ENCODE measurements around the gene GALNT17.

The GALNT17 gene

GRCh38 chr7:71486856-71487628 lies 355.1 kb downstream of the GALNT17 start:
- in situ Hi-C loops (cut with MboI; ENCODE audit: low sequenced_read_pairs): no loop called here

GRCh38 chr7:71488308-71488707 lies 356.4 kb downstream of the GALNT17 start:
- in situ Hi-C loops (cut with MboI; ENCODE audit: low sequenced_read_pairs): no loop called here

DNA sequence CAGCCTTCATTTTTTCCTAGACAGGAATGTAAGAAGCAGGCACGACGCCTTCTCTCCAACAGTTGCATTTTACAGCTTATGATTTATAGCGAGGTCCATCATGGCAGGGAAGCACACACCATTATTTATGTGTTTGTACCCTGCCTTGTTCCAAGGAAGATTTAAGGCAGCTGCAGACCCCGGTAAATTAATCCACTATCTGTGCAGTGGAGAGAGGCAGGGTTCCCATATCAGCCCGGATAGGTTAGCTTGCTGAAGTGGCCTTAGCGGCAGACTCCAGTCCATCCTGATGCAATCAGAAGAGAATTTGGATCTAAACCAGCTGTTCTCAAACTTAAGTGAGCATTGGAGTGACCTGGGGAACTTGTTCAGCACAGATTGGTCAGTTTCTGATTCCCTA lies 359.4 kb downstream of the GALNT17 start:
- in situ Hi-C loops (cut with MboI; ENCODE audit: low sequenced_read_pairs): no loop called here

DNA sequence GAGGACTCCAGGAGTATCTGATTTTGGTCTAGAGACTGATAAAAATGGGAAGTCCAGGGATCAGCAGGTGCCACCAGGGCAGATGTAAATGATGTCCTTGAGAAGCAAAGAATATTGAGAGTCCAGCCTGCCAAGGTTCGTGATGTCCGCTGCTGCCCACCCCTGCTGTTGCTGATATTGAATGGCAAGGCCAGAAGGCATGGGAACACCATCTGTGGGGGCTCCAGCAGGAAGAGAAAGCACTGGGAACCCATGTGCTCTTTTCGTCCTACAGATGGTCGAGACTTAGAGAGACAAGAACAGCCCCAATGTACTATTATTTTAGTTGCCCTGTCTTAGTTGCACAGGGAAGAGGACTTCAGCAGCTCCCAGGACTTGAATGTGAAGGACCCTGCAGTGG lies 363.9 kb downstream of the GALNT17 start:
- in situ Hi-C loops (cut with MboI; ENCODE audit: low sequenced_read_pairs): no loop called here

- in situ Hi-C loops (cut with MboI; ENCODE audit: low sequenced_read_pairs): no loop called here
Observed at GRCh38 chr7:71497256-71497946, 365.5 kb downstream of the GALNT17 start.

GRCh38 chr7:71498381-71498780 lies 366.4 kb downstream of the GALNT17 start:
- in situ Hi-C loops (cut with MboI; ENCODE audit: low sequenced_read_pairs): no loop called here

DNA sequence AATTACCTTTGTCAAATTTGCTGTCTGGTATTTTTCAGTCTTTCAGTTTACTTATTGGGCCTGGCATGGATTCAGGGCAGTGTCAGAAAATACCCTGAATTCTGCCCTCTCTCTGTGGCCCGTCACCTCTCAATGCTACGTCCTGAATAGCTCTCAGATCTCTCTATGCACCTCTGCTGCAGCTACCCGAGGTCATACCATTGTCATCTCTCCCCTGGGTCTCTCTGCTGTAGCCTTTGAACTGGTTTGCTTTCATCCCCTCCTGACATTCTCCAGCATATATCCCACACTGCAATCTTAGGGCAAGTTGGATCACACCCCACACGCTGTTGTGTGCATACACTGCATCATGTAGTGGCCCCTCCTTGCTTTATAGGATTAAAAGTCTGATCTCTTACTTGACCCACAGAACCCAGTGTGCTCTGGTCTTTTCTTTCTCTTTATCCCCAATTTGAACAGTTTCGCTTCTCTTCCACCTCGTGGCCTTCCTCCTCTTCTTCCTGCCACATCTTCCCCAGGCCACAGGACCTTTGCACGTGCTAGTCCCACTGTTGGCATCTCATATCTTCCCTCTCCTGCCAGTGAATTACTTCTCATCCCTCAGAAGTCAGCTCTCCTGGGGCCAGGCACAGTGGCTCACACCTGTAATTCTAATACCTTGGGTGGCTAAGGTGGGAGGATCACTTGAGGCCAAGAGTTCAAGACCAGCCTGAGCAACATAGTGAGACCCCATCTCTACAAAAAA lies 372.9 kb downstream of the GALNT17 start:
- in situ Hi-C loops (cut with MboI; ENCODE audit: low sequenced_read_pairs): no loop called here

- in situ Hi-C loops (cut with MboI; ENCODE audit: low sequenced_read_pairs): no loop called here
Observed at GRCh38 chr7:71506822-71507221, 374.9 kb downstream of the GALNT17 start.

DNA sequence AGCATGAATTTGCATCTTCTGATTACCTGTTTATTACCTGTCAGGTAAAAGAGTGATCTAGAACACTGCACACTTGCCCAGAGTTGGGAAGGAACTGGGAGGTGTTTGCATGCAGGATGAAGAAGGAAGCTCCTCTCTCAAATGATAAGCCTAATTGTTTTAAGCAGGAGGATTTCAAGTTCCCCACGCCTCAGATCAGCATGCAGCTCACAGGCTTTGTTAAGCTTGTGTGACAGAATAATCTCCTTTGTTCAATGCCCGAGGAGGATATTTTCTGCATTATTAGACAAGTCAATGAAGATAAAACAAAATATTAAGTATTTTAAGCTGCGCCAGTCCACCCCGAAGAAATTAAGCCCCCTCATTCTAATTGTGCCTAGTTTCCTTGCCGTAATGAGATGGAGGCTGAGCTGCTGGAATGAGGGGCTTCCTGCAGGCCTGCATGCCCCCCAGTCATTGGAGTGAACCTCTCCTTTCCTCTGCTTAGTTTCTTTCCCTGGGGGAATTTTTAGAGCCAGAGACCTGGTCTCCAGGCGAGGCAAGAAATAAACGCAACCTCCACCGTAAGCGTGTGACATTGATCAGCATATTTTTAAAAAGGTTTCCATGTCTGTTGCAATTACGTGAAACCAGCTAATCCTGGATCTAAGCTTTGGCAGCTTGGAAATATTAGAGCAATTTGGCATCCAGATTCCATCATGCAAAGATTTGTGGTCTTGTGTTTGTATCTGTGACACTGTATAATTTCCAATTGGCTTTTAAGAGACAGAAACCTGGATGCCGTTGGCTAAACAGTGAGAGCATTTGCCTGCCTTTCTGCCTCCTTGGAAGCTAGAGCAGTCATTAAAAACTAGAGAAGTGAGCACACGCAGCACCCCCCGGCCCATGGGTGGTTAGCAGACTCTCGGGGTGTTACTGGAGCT lies 376.0 kb downstream of the GALNT17 start:
- in situ Hi-C loops (cut with MboI; ENCODE audit: low sequenced_read_pairs): no loop called here

DNA sequence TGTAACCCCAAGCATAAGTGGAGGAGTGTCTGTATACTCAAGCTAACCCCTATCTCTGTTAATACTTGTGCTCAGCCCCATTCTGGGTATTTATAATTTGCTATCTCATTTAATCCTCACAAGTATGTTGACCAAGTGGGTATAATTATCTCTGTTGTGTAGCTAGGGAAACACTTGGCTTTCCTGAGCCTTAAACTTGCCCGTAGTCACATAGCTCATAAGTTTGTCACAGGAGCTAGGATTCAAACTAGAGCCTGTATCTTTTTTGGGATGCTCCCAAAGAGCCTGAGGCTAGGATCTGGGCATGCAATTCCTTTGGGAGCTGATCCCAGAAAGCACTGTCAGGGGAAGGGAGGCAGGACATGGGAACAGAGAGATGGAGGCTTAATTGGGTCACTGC lies 377.4 kb downstream of the GALNT17 start:
- in situ Hi-C loops (cut with MboI; ENCODE audit: low sequenced_read_pairs): no loop called here

- in situ Hi-C loops (cut with MboI; ENCODE audit: low sequenced_read_pairs): no loop called here
Observed at GRCh38 chr7:71511361-71511807, 379.4 kb downstream of the GALNT17 start.

GRCh38 chr7:71517940-71518699 lies 386.2 kb downstream of the GALNT17 start:
- in situ Hi-C loops (cut with MboI; ENCODE audit: low sequenced_read_pairs): no loop called here

GRCh38 chr7:71518880-71519279 lies 386.9 kb downstream of the GALNT17 start:
- in situ Hi-C loops (cut with MboI; ENCODE audit: low sequenced_read_pairs): no loop called here

- in situ Hi-C loops (cut with MboI; ENCODE audit: low sequenced_read_pairs): no loop called here
Observed at GRCh38 chr7:71521506-71521905, 389.6 kb downstream of the GALNT17 start.

DNA sequence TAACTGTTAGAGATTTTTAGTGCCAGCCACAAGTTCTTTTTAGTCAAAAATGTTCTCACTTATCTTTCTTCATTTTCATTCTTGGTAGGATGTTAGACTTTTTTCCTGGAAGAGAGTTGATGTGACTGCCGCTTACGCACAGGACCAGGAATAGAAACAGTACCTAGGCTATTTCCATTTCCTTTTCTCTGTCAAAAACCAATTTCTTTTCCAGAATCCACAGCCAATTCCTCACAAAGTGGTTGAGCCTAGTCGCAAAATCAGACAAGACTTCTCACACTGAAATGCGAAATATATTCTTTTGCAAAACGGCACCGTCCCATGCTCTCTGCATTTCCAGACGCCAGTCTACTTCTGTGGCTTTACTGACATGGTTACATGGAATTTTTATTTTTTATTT lies 394.2 kb downstream of the GALNT17 start:
- in situ Hi-C loops (cut with MboI; ENCODE audit: low sequenced_read_pairs): no loop called here

GRCh38 chr7:71527213-71527612 lies 395.3 kb downstream of the GALNT17 start:
- in situ Hi-C loops (cut with MboI; ENCODE audit: low sequenced_read_pairs): no loop called here

GRCh38 chr7:71535616-71536015 lies 403.7 kb downstream of the GALNT17 start:
- in situ Hi-C loops (cut with MboI; ENCODE audit: low sequenced_read_pairs): no loop called here

- in situ Hi-C loops (cut with MboI; ENCODE audit: low sequenced_read_pairs): no loop called here
Observed at GRCh38 chr7:71538210-71538609, 406.3 kb downstream of the GALNT17 start.

DNA sequence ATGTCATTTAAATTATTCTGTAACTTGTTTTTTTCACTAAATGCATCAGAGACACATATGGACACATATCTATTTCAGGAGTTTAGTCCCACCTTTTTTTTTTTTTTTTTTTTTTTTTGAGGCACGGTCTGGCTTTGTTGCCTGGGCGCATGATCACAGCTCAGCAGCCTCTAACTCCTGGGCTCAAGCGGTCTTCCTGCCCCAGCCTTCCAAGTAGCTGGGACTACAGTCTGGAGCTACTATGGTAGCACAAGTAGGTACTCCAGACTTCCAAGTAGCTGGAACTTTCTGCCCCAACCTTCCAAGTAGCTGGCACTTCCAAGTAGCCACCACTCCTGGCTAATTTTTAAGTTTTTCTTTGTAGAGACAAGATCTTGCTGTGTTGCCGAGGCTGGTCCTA lies 407.7 kb downstream of the GALNT17 start:
- in situ Hi-C loops (cut with MboI; ENCODE audit: low sequenced_read_pairs): no loop called here
